COLO668 (cell line): ENCODE data around the gene ZKSCAN3.
"Not testable (repeated sequence)": the region's sequence is repeated elsewhere in the genome, so short reads cannot be mapped to it uniquely, and the experiment has no call there.

Experiments
- DNase-seq: peaks from one replicate; lab custom pipeline; 2025; ENCODE audit not compliant: unreplicated experiment; lab: John Stamatoyannopoulos, UW

ZKSCAN3 gene

DNA sequence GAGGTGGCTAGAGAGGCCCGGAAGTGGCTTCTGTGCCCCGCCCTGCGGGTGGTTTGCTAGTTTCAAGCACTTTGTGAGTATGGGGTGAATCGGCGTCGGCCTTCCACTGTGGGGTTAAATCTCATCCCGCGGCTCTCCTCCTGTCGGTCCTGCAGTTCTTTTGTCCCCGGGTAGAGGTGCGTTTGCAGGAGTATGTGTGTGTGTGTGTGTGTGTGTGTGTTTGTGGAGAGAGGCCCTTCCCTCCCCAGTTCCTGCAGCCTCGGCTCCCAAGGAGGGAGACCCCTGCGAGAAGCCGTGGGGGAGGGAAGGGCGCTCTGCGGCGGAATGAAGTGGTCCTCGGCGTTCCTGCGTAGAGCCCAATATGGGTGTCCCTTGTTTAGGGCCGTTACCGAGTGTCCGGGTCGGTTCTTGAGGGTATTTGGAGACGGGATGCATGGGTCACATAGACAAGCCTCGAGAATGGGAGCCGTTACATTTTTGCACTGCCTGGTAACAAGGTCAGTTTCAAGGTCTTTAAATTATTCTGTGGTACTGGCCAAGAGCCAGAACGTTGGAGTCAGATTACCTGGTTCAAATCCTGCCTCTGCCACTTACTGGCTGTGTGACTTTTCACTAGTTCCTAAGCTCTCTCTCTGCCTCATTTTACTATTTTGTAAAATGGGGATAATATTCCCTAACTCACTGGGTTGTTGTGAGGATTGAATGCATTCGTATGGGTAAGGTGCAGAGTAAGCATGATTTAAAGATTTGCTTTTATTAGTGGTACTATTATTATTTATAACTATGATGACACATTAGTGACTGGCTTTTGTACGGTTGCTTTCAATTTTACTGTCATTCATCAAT is at the start of gene ZKSCAN3:
ZKSCAN3 (plus strand) TSS at position 56 of the 846 bp plus-strand sequence. CDS start 9,640 bp downstream, outside the sequence.
- peak; percentile 78 for DNase-seq

DNA sequence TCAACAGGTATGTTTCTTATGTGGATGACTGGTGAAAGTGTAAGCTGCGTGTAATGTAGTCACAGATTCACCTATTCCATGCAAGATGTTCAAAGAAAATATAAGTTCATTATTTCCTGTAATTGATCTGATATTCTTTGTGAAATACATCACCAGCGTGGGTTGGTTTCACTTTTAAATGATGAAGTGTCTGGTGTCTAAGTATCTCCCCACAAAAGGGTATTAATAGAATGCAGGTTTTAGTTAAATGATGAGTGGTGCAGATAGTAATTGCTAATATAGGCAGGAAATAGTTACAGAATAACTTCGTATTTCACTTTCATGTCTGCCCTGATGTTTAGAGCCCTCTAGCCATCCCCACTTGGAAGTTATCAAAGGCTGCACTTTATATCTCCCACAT is 46.2 kb upstream of the ZKSCAN3 start:
- DNase-seq = no peak

DNA sequence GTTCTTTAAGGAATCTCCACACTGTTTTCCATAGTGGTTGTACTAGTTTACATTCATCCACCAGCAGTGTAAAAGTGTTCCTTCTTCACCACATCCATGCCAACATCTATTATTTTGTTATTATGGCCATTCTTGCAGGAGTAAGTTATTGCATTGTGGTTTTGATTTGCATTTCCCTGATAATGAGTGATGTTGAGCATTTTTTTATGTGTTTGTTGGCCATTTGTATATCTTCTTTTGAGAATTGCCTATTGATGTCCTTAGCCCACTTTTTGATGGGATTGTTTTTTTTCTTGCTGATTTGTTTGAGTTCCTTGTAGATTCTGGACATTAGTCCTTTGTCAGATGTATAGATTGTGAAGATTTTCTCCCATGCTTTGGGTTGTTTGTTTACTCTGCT is 43.4 kb upstream of the ZKSCAN3 start:
- not testable (repeated sequence) for DNase-seq

DNA sequence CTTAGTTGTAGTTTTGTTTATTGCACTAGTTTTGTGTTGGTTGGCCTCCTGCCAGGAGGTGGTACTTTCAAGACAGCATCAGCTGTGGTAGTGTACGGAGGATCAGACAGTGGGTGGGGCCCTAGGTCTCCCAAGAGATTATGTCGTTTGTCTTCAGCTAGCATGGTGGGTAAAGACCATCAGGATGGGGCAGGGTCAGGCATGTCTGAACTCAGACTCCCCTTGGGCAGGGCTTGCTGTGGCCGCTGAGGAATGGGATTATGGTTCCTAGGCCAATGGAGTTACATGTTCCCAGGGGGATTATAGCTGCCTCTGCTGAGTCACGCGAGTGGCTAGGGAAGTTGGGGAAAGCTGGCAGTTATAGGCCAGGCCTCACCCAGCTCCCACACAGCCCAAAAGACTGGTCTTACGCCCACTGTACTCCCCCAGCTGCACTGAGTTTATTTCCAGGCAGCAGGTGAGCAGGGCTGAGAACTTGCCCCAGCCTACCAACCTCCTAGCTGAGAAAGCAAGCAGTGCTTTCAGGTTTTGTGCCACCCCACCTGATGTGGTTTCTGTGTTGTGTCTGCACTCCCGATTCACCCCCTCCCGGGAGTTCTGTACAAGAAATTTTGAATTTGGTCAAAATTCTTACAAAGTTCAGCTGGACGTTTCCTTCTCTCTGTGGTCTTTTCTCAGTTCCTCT is 38.5 kb upstream of the ZKSCAN3 start:
- no peak for DNase-seq

DNA sequence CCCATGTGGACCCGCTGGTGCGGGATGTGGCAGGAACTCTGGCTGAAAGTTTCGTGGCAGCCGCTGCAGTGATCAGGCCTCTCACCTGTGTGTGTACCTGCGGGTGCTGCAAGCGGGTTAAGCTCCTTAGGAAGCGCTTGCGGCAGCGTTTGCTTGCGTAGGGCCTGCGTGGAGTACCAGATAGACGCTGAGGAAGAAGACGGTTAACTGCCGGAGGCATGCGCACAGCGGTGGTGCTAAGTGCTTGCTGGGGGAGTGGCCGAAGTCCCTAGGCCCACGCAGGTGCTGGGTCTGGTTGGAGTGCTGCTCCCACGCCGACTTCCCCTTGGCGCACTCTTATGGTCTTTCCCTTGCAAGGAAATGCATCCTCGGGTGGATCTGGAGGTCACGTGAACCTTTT is 36.8 kb upstream of the ZKSCAN3 start:
- no peak for DNase-seq

DNA sequence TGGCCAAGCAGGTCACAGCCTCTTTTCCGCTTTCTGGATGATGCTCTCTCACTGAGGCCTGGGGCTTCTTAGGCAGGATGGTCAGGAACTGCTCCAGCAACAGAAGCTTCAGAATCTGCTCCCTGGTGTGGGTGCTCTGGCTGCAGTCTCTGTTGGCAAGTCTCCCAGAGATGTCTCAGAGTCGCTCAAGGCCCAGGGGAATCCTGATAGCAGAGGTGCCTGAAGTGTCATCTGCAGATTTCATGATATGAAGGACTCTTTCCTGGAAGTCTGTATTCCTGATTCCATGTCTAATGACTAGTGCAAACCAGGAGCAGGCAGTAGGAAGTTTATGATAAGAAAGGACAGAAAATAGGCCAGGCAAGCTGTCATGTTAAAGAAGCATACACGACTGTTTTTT is 34.1 kb upstream of the ZKSCAN3 start:
- no peak for DNase-seq

DNA sequence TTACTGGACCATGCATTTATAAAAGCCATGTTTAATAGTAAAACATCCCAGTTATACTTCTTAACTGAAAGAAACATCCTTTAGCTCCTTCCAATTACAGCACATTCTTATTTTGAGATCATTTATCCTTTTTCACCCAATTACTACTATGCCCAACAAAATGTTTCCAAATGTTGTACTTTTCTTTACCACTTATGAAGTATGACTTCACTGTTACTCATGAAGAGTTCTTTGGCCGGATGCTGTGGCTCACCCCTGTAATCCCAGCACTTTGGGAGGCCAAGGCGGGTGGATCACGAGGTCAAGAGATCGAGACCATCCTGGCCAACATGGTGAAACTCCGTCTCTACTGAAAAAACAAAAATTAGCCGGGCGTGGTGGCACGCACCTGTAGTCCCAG is 31.9 kb upstream of the ZKSCAN3 start:
- not testable (repeated sequence) for DNase-seq

DNA sequence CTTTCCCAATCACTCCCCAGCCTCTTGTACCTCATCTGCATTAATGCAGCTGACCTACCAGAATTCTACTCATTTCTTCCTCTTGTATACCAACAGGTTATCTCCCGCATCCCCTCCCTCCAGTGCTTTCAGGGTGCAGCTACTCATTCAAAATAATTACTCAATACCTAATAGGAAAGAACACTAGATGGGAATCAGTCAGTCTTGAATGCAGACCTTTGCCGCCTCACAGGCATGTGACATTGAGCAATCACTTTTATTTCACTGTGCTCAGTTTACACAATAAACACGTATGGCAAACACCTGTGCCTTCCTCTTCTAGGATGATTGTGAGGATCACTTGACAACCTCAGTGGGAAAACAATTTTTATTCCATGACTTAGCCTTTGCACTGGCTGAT is 27.1 kb upstream of the ZKSCAN3 start:
- DNase-seq = peak; percentile 2

DNA sequence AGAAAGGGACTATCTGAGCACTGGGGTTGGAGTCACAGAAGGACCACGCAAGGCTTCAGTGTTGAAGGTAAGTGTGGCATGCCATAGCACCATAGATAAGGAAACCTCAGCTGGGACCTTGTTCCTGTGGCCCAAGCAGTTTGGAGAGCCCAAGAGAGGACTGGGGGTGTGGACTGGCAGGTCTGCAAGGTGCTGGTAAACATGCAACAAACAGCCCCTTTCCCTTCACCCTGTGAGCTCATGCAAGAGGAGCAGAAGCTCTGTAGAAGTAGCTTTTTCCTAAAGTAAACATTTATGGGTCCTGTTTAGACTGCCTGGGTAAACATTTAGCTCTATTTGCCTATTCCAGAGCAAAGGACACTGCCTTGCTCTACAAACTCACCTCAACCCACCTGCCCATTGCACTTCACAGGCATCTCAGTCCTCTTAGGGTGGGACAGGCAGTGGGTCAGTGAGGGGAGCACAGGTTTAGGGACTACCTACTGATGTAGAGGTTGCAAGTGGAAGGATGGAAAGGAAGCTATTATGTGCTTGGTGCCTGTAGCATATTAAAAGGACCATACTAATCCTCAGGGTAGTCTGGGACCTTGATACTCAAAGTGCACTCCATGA is 25.8 kb upstream of the ZKSCAN3 start:
- DNase-seq = peak; percentile 3

DNA sequence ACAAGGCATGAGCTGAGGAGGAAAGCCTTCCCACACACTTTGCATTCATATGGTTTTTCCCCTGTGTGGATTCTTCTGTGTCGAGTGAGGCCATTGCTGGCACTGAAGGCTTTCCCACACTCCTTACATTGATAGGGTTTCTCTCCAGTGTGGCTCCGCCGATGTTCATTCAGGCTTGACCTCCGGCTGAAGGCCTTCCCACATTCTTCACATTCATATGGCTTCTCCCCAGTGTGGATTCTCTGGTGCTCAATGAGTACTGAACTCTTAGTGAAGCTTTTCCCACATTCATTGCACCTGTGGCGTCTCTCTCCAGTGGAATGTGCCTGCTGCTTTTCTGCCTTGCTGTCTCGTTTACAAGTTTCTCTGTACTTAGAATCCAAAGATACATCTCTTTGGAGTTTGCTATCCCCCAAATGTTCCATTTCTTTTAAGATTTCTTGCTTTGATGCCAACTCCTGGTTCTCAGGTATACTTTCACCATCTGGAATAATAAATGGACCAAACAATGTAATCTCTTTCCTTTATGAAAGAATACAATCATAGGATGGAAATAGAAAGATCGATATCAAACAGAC is 23.3 kb upstream of the ZKSCAN3 start:
- DNase-seq = no peak

DNA sequence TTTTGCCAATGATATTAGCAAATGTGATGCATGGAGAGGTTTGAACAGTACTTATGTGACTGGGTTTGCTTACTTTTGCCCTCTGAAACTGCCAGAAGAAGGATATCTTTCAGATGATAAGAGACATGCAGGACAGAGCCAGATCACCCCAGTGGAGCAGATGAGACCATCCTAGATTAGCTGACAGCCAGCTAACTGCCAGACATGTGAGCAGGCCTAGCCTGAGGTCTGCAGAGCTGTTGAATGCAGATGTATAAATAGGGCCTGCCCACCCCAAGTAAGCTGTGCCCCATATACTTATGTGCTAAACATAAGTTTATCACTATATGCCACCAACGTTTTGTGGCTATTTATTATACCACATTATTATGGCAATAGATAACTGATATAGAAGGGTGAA is 19.7 kb upstream of the ZKSCAN3 start:
- no peak for DNase-seq

DNA sequence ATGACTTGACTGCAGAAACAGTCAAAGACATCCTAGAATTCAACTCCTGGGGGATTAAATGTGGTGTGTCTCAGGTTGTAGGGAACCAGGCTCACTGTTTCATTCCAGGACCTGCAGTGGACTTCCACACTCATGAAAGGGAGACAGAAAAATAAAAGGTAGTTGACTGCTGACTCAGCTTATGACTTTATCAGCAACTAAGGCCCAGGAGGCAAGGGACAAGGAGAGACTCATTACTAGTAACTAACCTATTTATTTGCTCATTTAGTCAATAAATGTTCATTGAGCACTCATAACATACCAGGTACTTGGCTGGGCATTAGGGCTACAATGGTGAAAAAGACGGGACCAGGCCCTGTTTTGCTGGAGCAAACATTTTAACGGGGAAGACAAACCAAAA is 16.7 kb upstream of the ZKSCAN3 start:
- DNase-seq = no peak

DNA sequence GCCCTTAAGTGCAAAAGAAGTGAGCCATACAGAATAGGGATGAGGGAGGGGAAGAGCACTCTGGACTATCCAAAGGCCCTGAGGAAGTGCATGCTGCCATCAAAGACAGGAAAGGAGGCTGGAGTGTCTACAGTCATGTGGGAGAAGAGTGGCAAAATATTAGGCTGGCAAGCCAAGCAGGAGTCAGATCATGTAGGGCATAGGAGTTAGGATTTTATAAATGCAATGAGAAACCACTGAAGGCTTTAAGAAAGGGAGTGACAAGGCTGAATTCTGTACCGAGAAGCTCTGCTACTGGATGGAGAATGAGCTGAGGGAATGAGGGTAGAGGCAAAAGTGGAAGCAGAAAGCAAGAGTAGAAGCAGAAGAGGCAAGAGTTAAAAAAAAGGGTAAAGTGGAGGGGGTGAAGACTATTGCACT is 16.1 kb upstream of the ZKSCAN3 start:
- no peak for DNase-seq

DNA sequence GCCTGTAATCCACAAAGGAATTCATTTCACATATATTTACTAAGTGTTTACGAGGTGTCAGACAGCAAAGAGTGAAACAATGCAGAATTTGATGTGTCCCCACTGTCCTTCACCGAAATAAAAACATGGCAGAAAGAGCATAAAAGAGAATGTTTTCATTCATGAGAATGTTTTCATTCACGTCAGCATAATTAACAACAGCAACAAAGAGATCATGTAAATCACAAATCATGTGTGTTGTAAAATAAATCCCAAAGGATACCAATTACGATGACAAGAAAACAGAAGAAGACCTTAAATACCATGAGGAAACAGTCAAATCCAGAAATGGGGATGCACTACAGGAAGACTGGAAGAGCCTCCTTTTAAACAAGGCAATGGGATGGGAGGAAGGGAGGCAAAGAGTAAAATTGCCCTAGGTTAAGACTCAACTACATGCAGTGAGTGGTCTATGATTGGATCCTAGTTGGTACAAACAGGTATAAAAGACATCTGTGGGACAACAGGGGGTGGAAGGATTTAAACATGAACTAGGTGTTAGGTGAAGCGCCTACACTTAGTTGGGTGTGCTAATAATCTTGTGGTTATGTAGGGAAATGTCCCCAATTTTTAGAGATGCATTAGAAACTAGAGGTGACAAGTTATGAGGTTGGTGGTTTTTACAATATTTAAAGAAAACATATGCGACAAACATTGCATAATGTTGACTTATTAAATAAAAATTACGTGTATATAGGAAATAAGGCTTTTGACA is 15.3 kb upstream of the ZKSCAN3 start:
- no peak for DNase-seq

DNA sequence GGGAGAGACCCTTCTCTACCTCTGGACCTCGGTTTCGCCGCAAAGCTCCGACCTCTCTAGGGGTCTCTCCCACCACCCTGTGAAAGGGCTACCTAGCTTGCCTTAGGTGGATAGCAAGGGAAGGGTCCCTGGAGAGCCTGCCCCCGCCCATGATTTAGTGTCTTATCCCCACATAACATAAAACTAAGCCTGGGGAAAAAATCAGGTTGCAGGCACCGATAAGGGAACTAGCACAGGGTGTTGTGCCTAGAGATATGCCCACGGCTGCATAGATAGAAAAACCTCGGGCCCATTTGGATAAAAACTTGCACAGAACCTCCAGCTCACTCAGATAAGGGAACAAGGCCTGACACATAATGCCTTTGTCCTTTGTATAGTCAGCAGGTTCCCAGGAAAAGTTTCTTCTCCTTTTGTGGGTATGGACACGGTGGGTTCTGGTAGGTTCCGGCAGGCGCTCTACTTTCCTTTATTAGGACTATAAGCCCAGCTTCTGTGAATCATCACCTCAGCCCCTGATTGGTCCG is 14.6 kb upstream of the ZKSCAN3 start:
- DNase-seq = no peak

DNA sequence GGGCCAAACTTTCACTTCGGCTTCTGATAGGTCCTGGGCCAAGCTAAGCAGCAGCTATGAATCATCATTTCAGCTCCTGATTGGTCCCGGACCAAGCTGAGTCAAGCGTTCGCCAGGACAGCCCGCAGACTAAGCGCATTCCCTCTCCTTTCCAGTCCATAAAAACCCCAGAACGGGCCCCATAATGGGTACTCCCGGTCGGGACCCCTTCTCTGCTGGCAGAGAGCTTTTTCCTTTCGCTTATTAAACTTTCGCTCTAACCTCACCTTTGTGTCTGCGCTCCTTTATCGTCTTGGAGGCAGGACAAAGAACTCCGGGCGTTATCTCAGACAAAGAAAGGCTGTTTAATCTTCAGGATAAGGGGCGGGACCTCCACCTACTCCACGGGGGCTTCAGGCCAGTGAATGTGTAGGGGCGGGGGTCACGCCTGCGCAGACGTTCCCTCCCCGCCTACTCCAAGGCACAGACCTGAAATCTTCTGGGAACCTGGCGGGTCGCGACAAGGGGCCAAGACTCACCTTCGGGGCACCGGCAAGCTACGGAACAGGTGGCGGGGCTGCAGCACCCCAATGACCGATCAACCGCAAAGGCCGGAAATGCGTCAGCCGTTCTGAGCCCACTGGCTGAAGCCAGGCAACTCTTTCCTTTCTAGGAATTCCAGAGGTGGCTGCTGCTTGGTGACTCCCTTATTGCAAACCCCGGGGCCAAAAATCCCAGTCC is 14.0 kb upstream of the ZKSCAN3 start, which contains the start of gene ZSCAN31:
ZSCAN31 (minus strand) TSS at position 585 of the 720 bp plus-strand sequence. CDS start 6,465 bp downstream, outside the sequence.
- DNase-seq = peak; percentile 73

DNA sequence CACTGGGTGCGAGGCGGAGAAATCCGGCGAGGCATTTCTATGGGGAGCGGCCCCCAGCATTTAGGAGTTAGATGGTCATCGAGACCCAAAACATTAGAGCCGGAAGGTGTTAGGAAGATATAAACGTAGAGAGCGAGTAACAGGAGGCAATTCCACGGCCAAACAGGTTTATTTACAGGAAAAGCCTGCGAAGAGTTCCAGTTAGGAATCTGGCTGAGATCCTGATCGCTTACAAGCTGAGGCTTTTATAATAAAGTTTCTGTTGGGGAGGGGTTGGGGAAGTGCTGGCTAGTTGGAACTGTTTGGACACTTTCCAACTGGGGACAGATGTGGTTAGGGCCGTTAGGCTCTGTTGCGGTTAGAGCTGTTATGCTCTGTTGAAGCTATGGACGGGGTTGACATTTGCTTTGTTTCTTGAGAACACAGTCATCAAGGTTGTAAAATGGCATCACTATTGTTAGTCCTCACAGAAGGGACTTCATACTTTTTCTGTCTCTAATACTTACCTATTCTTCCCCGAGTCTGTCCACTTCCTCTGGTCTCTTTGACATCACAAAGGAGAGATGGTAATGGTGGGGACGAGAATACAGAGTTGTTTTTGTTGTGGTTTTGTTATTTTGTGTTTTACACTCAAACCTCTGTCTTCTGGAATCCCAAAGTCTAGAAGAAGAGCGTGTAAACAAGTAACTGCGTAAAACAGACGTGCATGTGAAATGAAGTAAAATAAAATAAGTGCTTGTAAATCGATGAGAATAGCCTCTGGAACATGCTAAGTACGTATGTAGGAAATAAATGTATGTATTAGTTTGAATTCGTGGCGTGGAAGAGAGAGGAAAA is 13.2 kb upstream of the ZKSCAN3 start:
- DNase-seq = peak; percentile 36

DNA sequence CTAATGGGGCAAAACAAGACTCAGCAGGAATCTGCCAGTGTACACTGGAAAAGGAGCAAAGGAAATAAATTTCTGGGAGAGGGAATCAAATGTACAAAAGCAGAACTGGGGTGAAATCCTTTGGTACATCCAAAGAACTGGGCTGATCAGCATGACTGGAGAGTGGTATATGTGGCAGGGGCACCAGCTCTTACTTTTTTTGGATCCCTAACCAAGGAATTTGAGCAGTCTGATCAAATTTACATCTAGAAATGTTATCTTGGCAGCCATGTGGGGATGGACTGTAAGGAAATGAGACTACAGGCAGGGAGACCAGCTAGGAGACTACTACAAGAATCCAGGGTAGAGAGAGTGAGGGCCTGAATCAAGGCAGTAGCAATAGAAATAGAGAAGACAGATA is 12.6 kb upstream of the ZKSCAN3 start:
- no peak for DNase-seq
